NCI-H748 (cell line): ENCODE data around the gene FAM171A2.

ENCODE experiments used
- DNase-seq: peaks from one replicate; lab custom pipeline; 2025; ENCODE audit not compliant: unreplicated experiment; lab: John Stamatoyannopoulos, UW

Gene FAM171A2

GRCh38 chr17:44323359-44324091, 40.1 kb downstream of the FAM171A2 start:
- DNase-seq: no peak

GRCh38 chr17:44322236-44322895, 41.3 kb downstream of the FAM171A2 start:
- no peak for DNase-seq

- DNase-seq: no peak
Observed at GRCh38 chr17:44321246-44322120, 42.2 kb downstream of the FAM171A2 start.

- no peak for DNase-seq
Observed at GRCh38 chr17:44320066-44320465, 43.6 kb downstream of the FAM171A2 start.

- no peak for DNase-seq
Observed at GRCh38 chr17:44318077-44318892, 45.4 kb downstream of the FAM171A2 start.

GRCh38 chr17:44317545-44317944, 46.1 kb downstream of the FAM171A2 start:
- DNase-seq: no peak

GRCh38 chr17:44315760-44316731, 47.6 kb downstream of the FAM171A2 start:
- no peak for DNase-seq

- peak; percentile 78 for DNase-seq
Observed at GRCh38 chr17:44314869-44315661, 48.6 kb downstream of the FAM171A2 start.

GRCh38 chr17:44314524-44314868, 49.2 kb downstream of the FAM171A2 start:
- no peak for DNase-seq

GRCh38 chr17:44314031-44314430, 49.6 kb downstream of the FAM171A2 start:
- no peak for DNase-seq

GRCh38 chr17:44312396-44313104, 51.1 kb downstream of the FAM171A2 start:
- DNase-seq: no peak

- no peak for DNase-seq
Observed at GRCh38 chr17:44311562-44312181, 52.0 kb downstream of the FAM171A2 start.

GRCh38 chr17:44310609-44311376, 52.9 kb downstream of the FAM171A2 start:
- no peak for DNase-seq

GRCh38 chr17:44310188-44310587, 53.5 kb downstream of the FAM171A2 start:
- no peak for DNase-seq

- no peak for DNase-seq
Observed at GRCh38 chr17:44309472-44309871, 54.2 kb downstream of the FAM171A2 start.

- DNase-seq: peak; percentile 74
Observed at GRCh38 chr17:44308865-44309264, 54.8 kb downstream of the FAM171A2 start.

GRCh38 chr17:44308320-44308818, 55.3 kb downstream of the FAM171A2 start, which contains the start of gene RUNDC3A:
Gene RUNDC3A (plus strand): TSS chr17:44308601. CDS start chr17:44308833, 232 bp downstream.
- peak; percentile 89 for DNase-seq
